GM18526 (cell line): Measurements from ENCODE around the gene FIBP.

Experiments
- POLR2A ChIP-seq: IDR thresholded peaks from 3 replicates; pipeline ENCODE4 v1.6.1; 2011; ENCODE audit not compliant: insufficient read length; ENCODE audit errors: extremely low read depth

The FIBP gene

GRCh38 chr11:65918211-65919140 is 30.2 kb upstream of the FIBP start, which contains the start of gene C11orf68:
TSS of gene C11orf68 (minus strand) at chr11:65919062. CDS start at chr11:65919031, 31 bp downstream.
- peak; percentile 73 for TF ChIP-seq POLR2A

- no peak for TF ChIP-seq POLR2A
Observed at GRCh38 chr11:65917434-65918210, 29.4 kb upstream of the FIBP start.

GRCh38 chr11:65917077-65917433 is 28.8 kb upstream of the FIBP start:
- no peak for TF ChIP-seq POLR2A

- no peak for TF ChIP-seq POLR2A
Observed at GRCh38 chr11:65916391-65916790, 28.1 kb upstream of the FIBP start.

GRCh38 chr11:65915821-65916251 is 27.6 kb upstream of the FIBP start:
- TF ChIP-seq POLR2A = no peak

DNA sequence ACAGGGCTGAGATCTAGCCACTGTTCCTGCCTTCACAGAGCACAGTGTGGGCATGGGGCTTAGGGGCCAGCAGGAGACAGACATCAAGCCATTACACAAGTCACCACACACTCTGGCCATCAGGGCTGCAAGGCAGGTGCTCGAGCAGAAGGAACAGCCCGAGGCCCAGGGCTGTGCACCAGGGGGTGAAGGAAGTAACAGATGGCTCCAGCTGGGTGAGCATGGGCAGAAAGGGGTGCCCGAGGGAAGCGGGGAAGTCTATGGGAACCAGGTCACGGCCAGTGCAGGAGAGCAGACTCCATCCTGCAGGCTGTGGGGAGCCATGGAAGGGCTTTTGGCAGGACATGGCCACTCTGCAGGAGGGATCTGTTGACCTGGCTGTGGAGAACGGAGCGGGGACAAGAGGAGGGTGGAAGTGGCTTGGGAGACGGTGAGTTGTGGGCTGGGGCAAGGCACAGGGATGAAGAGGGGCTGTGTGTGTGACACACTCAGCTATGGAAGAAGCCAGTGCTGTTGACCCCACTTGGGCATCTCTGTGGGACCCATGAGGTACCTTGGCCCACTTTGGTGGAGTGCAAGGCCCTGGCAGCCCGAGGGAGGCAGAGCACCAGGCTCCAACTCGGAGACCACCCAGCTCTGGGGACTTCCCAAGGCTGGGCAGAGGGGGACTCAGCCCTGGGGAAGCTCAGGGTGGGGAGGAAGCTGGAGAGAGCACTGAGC is 27.0 kb upstream of the FIBP start:
- peak; percentile 5 for TF ChIP-seq POLR2A

- TF ChIP-seq POLR2A = no peak
Observed at GRCh38 chr11:65912845-65913244, 24.6 kb upstream of the FIBP start.

DNA sequence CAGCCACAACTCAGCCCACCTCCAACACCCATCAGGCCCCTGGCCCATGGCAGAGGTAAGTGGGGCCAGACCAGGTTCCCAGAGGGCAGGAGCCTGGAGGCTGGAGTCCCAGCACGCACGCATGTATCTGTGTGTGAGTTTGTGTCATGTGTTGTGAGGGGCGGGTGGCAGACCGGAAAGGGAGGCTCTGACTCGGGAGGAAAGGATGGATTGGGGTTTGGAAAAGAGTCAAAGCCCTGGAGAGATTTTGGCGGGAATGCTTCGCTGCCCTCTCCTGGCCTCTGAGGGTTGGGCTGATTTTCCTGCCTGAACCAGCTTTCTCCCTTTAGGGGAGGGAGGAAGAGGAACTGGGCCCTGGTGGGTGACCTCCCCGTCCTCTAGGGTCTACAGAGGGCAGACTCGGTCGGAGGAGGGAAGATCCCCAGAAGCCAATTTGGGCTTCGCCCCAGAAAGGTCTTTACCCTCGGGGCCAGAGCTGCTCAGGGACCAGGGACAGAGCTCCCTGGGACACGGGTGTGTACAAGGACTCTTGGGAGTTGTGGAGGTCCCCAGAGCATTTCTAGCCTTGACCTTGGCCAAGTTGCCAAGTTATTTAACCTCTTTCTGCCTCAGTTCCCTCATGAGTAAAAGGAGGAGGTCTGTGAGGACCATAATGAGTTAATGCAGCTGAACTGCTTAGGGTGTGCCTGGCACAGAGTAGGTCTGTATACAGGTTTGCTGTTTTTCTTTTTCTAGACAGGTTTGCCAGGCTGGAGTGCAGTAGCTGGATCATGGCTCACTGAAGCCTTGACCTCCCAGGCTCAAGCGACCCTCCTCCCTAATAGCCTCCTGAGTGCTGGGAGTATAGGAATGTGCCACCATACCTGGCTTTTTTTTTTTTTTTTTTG is 23.7 kb upstream of the FIBP start:
- TF ChIP-seq POLR2A = no peak

GRCh38 chr11:65907878-65908277 is 19.6 kb upstream of the FIBP start:
- no peak for TF ChIP-seq POLR2A

DNA sequence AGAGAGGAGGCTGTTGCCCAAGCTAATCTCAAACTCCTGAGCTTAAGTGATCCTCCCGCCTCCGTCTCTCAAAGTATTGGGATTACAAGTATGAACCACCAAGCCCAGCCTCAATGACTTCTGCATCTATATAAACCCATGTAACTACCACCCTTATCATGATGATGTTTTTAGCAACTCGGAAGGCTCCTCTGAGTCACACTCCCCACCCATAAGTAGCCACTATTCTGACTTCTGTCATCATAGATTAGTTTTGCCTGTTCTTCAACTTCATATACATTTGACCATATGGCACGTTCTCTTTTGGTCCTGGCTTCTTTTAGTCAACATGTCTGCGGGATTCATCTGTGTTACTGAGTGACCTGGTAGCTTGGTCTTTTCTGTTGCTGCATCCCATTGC is 18.3 kb upstream of the FIBP start:
- TF ChIP-seq POLR2A = no peak

DNA sequence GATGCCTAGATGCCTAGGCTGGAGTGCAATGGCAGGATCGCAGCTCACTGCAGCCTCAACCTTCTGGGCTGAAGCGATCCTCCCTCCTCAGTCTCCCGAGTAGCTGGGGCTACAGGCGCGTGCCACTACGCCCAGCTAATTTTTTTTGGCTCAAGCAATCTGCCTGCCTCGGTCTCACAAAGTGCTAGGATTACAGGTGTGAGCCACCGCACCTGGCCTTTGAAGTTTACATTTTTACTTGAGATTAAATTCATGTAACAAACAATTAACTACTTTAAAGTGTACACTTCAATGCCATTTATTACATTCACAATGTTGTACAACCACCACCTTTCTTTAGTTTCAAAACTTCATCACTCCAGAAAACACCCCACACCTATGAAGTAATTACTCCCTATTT is 15.4 kb upstream of the FIBP start:
- no peak for TF ChIP-seq POLR2A

DNA sequence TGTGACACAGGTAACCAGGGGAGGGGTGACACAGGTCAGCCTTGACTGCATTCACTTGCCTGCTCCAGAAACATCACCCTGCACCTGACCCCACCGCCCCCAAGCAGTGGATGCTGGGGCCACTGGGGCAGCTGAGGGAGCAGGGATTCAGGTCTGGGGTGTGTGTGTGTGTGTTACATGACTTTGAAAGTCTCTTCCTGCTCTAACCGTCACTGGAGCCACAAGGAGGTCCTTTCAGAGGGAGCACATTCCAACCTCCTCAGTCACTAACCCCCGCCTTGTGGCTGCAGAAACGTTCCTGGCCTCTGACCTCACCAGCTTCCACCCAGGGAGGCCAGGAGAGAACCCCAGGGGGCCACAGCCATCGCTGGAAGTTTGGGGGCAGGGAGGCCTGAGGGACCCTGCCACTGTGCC is 14.8 kb upstream of the FIBP start:
- TF ChIP-seq POLR2A = no peak

GRCh38 chr11:65900899-65901180 is 12.6 kb upstream of the FIBP start:
- TF ChIP-seq POLR2A = no peak

DNA sequence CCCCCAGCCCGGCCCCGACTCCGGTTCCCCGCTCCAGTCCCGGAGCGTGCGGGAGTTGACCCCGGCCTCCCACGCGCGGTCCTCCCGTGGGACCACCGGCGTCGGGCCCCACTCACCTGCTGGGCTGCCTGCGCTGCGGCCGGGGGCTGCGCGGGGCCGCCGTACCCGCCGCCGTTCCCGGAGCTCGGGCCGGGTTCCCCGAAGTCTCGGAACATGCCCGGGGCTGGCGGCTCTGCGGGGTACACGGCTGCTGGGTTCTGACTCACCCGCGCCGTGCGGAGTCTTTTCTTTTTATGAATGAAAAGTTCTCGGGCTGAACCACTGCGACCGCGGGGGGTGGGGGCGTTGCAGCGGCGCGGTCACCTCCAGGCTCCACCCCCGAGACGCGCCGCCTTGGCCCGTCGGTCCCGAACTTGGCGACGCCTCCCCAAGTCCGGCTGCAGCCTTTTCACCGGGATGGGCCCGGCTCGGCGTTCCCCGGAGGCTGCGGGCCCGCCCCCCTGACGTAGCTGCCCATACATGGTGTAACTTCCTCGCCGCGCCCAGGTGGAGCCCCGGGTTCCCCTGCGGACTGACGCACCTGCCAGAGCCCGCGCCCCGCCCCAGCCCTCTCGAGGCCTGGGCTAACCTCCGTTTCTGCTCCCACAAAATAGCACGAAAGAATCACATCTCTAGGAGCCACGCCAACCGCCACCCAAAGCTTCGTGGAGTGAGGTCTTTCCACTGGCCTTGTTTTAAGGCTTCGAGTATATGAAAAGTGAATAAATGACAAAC is 12.0 kb upstream of the FIBP start, which contains the start of gene FOSL1:
Gene FOSL1, minus strand, starts transcription at position 264 of the 774 bp plus-strand sequence. Its CDS starts 49 bp downstream, at position 215.
- peak; percentile 22 for TF ChIP-seq POLR2A
